K562 (cell line): ENCODE results near the gene NUP50. TPM values are rescaled to one million over a fixed set of nuclear protein-coding genes. Genes with fewer than 3 reads are reported as not detected.

Experiments used
- BHLHE40 ChIP-seq: IDR thresholded peaks from 2 replicates; pipeline ENCODE4 v1.6.1; 2011; ENCODE audit warnings: low read length, improper control_type of control experiment
- CBX5 ChIP-seq: IDR thresholded peaks from 2 replicates; pipeline ENCODE4 v1.6.1; 2014; ENCODE audit warnings: low read depth, borderline replicate concordance
- ELF1 ChIP-seq: fragments of 200-800 bp; sonication (Bioruptor generic); IDR thresholded peaks from 2 replicates; pipeline ENCODE4 v1.6.1; 2016; ENCODE audit warnings: missing genetic modification characterization, missing compliant biosample characterization
- ESRRA ChIP-seq: fragments of 450-650 bp; IDR thresholded peaks from 2 replicates; pipeline ENCODE4 v1.6.1; 2014; ENCODE audit warnings: low read depth, mild to moderate bottlenecking, moderate library complexity, borderline replicate concordance
- FOXP4 ChIP-seq: sonication (generic); formaldehyde crosslinking; IDR thresholded peaks from 2 replicates; pipeline ENCODE4 v1.8.0; 2022; ENCODE audit warnings: mild to moderate bottlenecking, missing genetic modification reagents, borderline replicate concordance
- GATAD2A ChIP-seq: fragments of 450-650 bp; IDR thresholded peaks from 2 replicates; pipeline ENCODE4 v1.6.1; 2017
- HDAC2 ChIP-seq: fragments of 450-650 bp; IDR thresholded peaks from 2 replicates; pipeline ENCODE4 v1.6.1; 2016; ENCODE audit warnings: mild to moderate bottlenecking
- HMGXB4 ChIP-seq: sonication (generic); formaldehyde crosslinking; IDR thresholded peaks from 2 replicates; pipeline ENCODE4 v1.8.1; 2023; ENCODE audit warnings: mild to moderate bottlenecking, missing genetic modification reagents
- HNRNPH1 ChIP-seq: fragments of 200-400 bp; formaldehyde crosslinking; optimal IDR thresholded peaks from 2 replicates; pipeline ENCODE3; 2017; ENCODE audit warnings: low read depth, mild to moderate bottlenecking, low read length, moderate library complexity
- KDM4B ChIP-seq, 2 experiments: fragments of 450-650 bp in 1 of 2; sonication (generic) in 1 of 2; IDR thresholded peaks; 2 replicates each; pipeline ENCODE4 v1.6.1; 2016 to 2017; ENCODE audit warnings: borderline replicate concordance in 2 of 2, antibody characterized with exemption in 1 of 2, low read depth in 1 of 2, mild to moderate bottlenecking in 1 of 2
- KLF13 ChIP-seq: fragments of 450-650 bp; IDR thresholded peaks from 2 replicates; pipeline ENCODE4 v1.6.1; 2016; ENCODE audit warnings: missing genetic modification characterization, low read depth, mild to moderate bottlenecking, missing compliant biosample characterization, moderate library complexity, borderline replicate concordance
- RFX1 ChIP-seq: fragments of 450-650 bp; IDR thresholded peaks from 2 replicates; pipeline ENCODE4 v1.6.1; 2016; ENCODE audit warnings: mild to moderate bottlenecking, moderate library complexity
- RFX7 ChIP-seq: fragments of 250-450 bp; sonication (Bioruptor Pico); IDR thresholded peaks from 2 replicates; pipeline ENCODE4 v1.5.1; 2021; ENCODE audit warnings: mild to moderate bottlenecking
- SMAD4 ChIP-seq: fragments of 250-450 bp; sonication (Bioruptor Pico); conservative IDR thresholded peaks from 2 replicates; pipeline ENCODE4 v1.8.0; 2021; ENCODE audit warnings: inconsistent platforms, mild to moderate bottlenecking, moderate library complexity
- SREBF1 ChIP-seq: fragments of 150-350 bp; IDR thresholded peaks from 2 replicates; pipeline ENCODE4 v1.6.1; 2014; ENCODE audit warnings: antibody characterized with exemption, low read depth, low read length, borderline replicate concordance
- THRA ChIP-seq: fragments of 450-650 bp; IDR thresholded peaks from 2 replicates; pipeline ENCODE4 v1.6.1; 2017; ENCODE audit warnings: mild to moderate bottlenecking, moderate library complexity
- ZBTB7A ChIP-seq: IDR thresholded peaks from 2 replicates; pipeline ENCODE4 v1.6.1; 2011; ENCODE audit warnings: low read depth, mild to moderate bottlenecking, low read length, moderate library complexity, borderline replicate concordance; ENCODE audit not compliant: control insufficient read depth
- ZNF134 ChIP-seq: fragments of 250-450 bp; sonication (Bioruptor Pico); conservative IDR thresholded peaks from 2 replicates; pipeline ENCODE4 v1.4.0; 2020
- ZNF449 ChIP-seq: fragments of 250-450 bp; sonication (Bioruptor Pico); IDR thresholded peaks from 2 replicates; pipeline ENCODE4 v1.8.0; 2022; ENCODE audit warnings: moderate library complexity, mild to moderate bottlenecking, inconsistent platforms
- ZNF511 ChIP-seq: sonication (generic); formaldehyde crosslinking; IDR thresholded peaks from 2 replicates; pipeline ENCODE4 v1.8.0; 2022; ENCODE audit warnings: mild to moderate bottlenecking, missing genetic modification reagents
- ZZZ3 ChIP-seq: fragments of 450-650 bp; IDR thresholded peaks from 2 replicates; pipeline ENCODE4 v1.6.1; 2016; ENCODE audit warnings: antibody characterized with exemption, mild to moderate bottlenecking, moderate library complexity
- polyA plus RNA-seq, 8 experiments: library from polyadenylated mRNA; depleted of rRNA in 4 of 8; stranded (reverse) in 5 of 8; unstranded in 3 of 8; fragments of >200 nt; fragmentation: Nextera tagmentation in 2 of 8; fragmentation: Illumina TruSeq in 1 of 8; extraction: Ambion mirVana in 2 of 8; extraction: Trizol in 1 of 8; gene quantifications; 2 replicates each; pipeline versions ENCODE4 v1.2.1 to v1.2.3, GENCODE V29; 2011 to 2014; ENCODE audit warnings: inconsistent platforms in 1 of 8, missing spikeins in 1 of 8
- total RNA-seq, 7 experiments: library from RNA; depleted of rRNA in 6 of 7; stranded (reverse); fragments of >200 nt in 6 of 7; fragmentation: Illumina TruSeq in 2 of 7; extraction: Trizol in 2 of 7; gene quantifications; 2 replicates each; pipeline versions ENCODE4 v1.2.1 to v1.2.3, GENCODE V29; 2011 to 2021; ENCODE audit warnings: low replicate concordance in 1 of 7

Gene NUP50
- total and polyA plus RNA-seq, 9 of the 15 experiments (the other 6 are each of a cell fraction or from before 2014, with no cell fraction given) = 23.8 to 83.7 (median 55.3) TPM

GRCh38 chr22:45169591-45170466 is 6.1 kb downstream of the NUP50 start (continued):
- TF ChIP-seq HMGXB4 (no peak), ZNF134 (no peak), RFX1 (no peak), GATAD2A (no peak), RFX7 (CRISPR knock-in tag) (no peak), BHLHE40 (peak; percentile 83), ZBTB7A (no peak), ZNF449 (CRISPR knock-in tag) (no peak), HNRNPH1 (no peak), KDM4B (IDR thresholded peaks at IDR 0.05; ENCODE audit: borderline replicate concordance in 2 of 2, low read depth in 1 of 2) (no peak), SMAD4 (CRISPR knock-in tag) (no peak), CBX5 (no peak), FOXP4 (CRISPR knock-in tag) (no peak), ESRRA (peak; percentile 64), ELF1 (tag) (no peak), SREBF1 (no peak), HDAC2 (no peak; the same call in 1 of the 2 replicates), ZZZ3 (no peak), THRA (no peak), ZNF511 (CRISPR knock-in tag) (no peak), KLF13 (tag) (no peak)
